HG03460 (cell line): ENCODE measurements around the gene LY6G6D.
A peak's percentile ranks its signal among the peaks of the same experiment; 100 is the strongest.
"Not testable (repeated sequence)": the region's sequence is repeated elsewhere in the genome, so short reads cannot be mapped to it uniquely, and the experiment has no call there.

Experiments
- ATAC-seq: cut with Tn5 transposase; IDR thresholded peaks from one replicate; pipeline ENCODE4 v1.9.1; 2021; ENCODE audit not compliant: unreplicated experiment

Gene LY6G6D

GRCh38 chr6:31691564-31692108, 23.5 kb upstream of the LY6G6D start:
- ATAC-seq = no peak

- no peak for ATAC-seq
Observed at GRCh38 chr6:31692353-31692752, 22.8 kb upstream of the LY6G6D start.

GRCh38 chr6:31692886-31693285, 22.3 kb upstream of the LY6G6D start:
- ATAC-seq = no peak

- no peak for ATAC-seq
Observed at GRCh38 chr6:31693535-31693934, 21.6 kb upstream of the LY6G6D start.

GRCh38 chr6:31697555-31697954, 17.6 kb upstream of the LY6G6D start:
- no peak for ATAC-seq

GRCh38 chr6:31700740-31701401, 14.3 kb upstream of the LY6G6D start:
- ATAC-seq = no peak

GRCh38 chr6:31701666-31702404, 13.3 kb upstream of the LY6G6D start:
- ATAC-seq = no peak

GRCh38 chr6:31702405-31702818, 12.7 kb upstream of the LY6G6D start:
- no peak for ATAC-seq

GRCh38 chr6:31702819-31703716, 12.1 kb upstream of the LY6G6D start, which contains the start of gene ABHD16A:
Gene ABHD16A, minus strand, starts transcription at chr6:31703324. Its CDS starts 43 bp downstream, at chr6:31703281.
- peak; percentile 85 for ATAC-seq

GRCh38 chr6:31705931-31706330, 9.2 kb upstream of the LY6G6D start:
- no peak for ATAC-seq

- ATAC-seq = no peak
Observed at GRCh38 chr6:31706599-31706998, 8.5 kb upstream of the LY6G6D start, which contains the start of gene LY6G6F. Gene LY6G6F, plus strand, starts transcription at chr6:31706866. Its CDS starts 41 bp downstream, at chr6:31706907.

- ATAC-seq = no peak
Observed at GRCh38 chr6:31707701-31708100, 7.4 kb upstream of the LY6G6D start.

GRCh38 chr6:31708224-31708623, 6.9 kb upstream of the LY6G6D start:
- ATAC-seq = no peak

- not testable (repeated sequence) for ATAC-seq
Observed at GRCh38 chr6:31709157-31709556, 6.0 kb upstream of the LY6G6D start.

GRCh38 chr6:31710523-31711219, 4.5 kb upstream of the LY6G6D start:
- no peak for ATAC-seq

GRCh38 chr6:31711233-31711632, 3.9 kb upstream of the LY6G6D start:
- ATAC-seq = no peak

- no peak for ATAC-seq
Observed at GRCh38 chr6:31712296-31712695, 2.9 kb upstream of the LY6G6D start.

GRCh38 chr6:31713465-31713864, 1.7 kb upstream of the LY6G6D start:
- no peak for ATAC-seq

GRCh38 chr6:31713991-31714684, 1.0 kb upstream of the LY6G6D start:
- no peak for ATAC-seq
